GM19035 (cell line): Measurements from ENCODE around the gene ERFE.

Source experiments
- ATAC-seq: cut with Tn5 transposase; IDR thresholded peaks from one replicate; pipeline ENCODE4 v1.9.1; 2021; ENCODE audit not compliant: unreplicated experiment

The ERFE gene

GRCh38 chr2:238125127-238125885 lies 33.5 kb upstream of the ERFE start:
- no peak for ATAC-seq

- no peak for ATAC-seq
These were observed 32.4 kb upstream of the ERFE start for GRCh38 chr2:238126338-238126737.

- no peak for ATAC-seq
These were observed 32.0 kb upstream of the ERFE start for GRCh38 chr2:238126775-238127164.

- no peak for ATAC-seq
These were observed 31.4 kb upstream of the ERFE start for GRCh38 chr2:238127165-238128060.

GRCh38 chr2:238128061-238128440 lies 30.7 kb upstream of the ERFE start:
- ATAC-seq: no peak

- ATAC-seq: no peak
These were observed 30.2 kb upstream of the ERFE start for GRCh38 chr2:238128534-238129001.

GRCh38 chr2:238129166-238130010 lies 29.4 kb upstream of the ERFE start:
- no peak for ATAC-seq

GRCh38 chr2:238130111-238130695 lies 28.6 kb upstream of the ERFE start:
- no peak for ATAC-seq

- no peak for ATAC-seq
These were observed 27.8 kb upstream of the ERFE start for GRCh38 chr2:238130696-238131628.

- no peak for ATAC-seq
These were observed 26.9 kb upstream of the ERFE start for GRCh38 chr2:238131761-238132462.

GRCh38 chr2:238132463-238133450 lies 26.0 kb upstream of the ERFE start:
- ATAC-seq: no peak

- no peak for ATAC-seq
These were observed 25.0 kb upstream of the ERFE start for GRCh38 chr2:238133499-238134392.

- no peak for ATAC-seq
These were observed 24.4 kb upstream of the ERFE start for GRCh38 chr2:238134393-238134785.

GRCh38 chr2:238135601-238136150 lies 23.1 kb upstream of the ERFE start:
- ATAC-seq: no peak

GRCh38 chr2:238136820-238137537 lies 21.8 kb upstream of the ERFE start:
- no peak for ATAC-seq

GRCh38 chr2:238137885-238138284 lies 20.9 kb upstream of the ERFE start:
- no peak for ATAC-seq
